GM18858 (cell line): Measurements from ENCODE around the gene CPNE4.
A peak's percentile ranks its signal among the peaks of the same experiment; 100 is the strongest.

Experiments used
- ATAC-seq: cut with Tn5 transposase; IDR thresholded peaks from one replicate; pipeline ENCODE4 v1.9.1; 2021; ENCODE audit not compliant: unreplicated experiment

The CPNE4 gene

GRCh38 chr3:131883711-131884407 is 151.0 kb downstream of the CPNE4 start:
- no peak for ATAC-seq

- no peak for ATAC-seq
Measured at GRCh38 chr3:131883086-131883485, 151.7 kb downstream of the CPNE4 start.

- ATAC-seq: no peak
Measured at GRCh38 chr3:131881777-131882176, 153.0 kb downstream of the CPNE4 start.

- no peak for ATAC-seq
Measured at GRCh38 chr3:131880948-131881347, 153.9 kb downstream of the CPNE4 start.

- no peak for ATAC-seq
Measured at GRCh38 chr3:131868203-131868602, 166.6 kb downstream of the CPNE4 start.

- no peak for ATAC-seq
Measured at GRCh38 chr3:131856171-131856570, 178.6 kb downstream of the CPNE4 start.

GRCh38 chr3:131850223-131850622 is 184.6 kb downstream of the CPNE4 start:
- no peak for ATAC-seq

GRCh38 chr3:131849616-131850015 is 185.2 kb downstream of the CPNE4 start:
- ATAC-seq: no peak

- ATAC-seq: no peak
Measured at GRCh38 chr3:131847966-131848510, 186.8 kb downstream of the CPNE4 start.

GRCh38 chr3:131846296-131846924 is 188.4 kb downstream of the CPNE4 start:
- no peak for ATAC-seq

- ATAC-seq: no peak
Measured at GRCh38 chr3:131843174-131843573, 191.6 kb downstream of the CPNE4 start.

- no peak for ATAC-seq
Measured at GRCh38 chr3:131840156-131840797, 194.5 kb downstream of the CPNE4 start.

- no peak for ATAC-seq
Measured at GRCh38 chr3:131835906-131836305, 198.9 kb downstream of the CPNE4 start.

- no peak for ATAC-seq
Measured at GRCh38 chr3:131831608-131832007, 203.2 kb downstream of the CPNE4 start.

GRCh38 chr3:131821191-131821762 is 213.5 kb downstream of the CPNE4 start:
- no peak for ATAC-seq

GRCh38 chr3:131819381-131820055 is 215.3 kb downstream of the CPNE4 start:
- no peak for ATAC-seq

- no peak for ATAC-seq
Measured at GRCh38 chr3:131812433-131812832, 222.4 kb downstream of the CPNE4 start.

GRCh38 chr3:131811481-131811880 is 223.3 kb downstream of the CPNE4 start:
- no peak for ATAC-seq

GRCh38 chr3:131807822-131808221 is 227.0 kb downstream of the CPNE4 start:
- peak; percentile 74 for ATAC-seq

- no peak for ATAC-seq
Measured at GRCh38 chr3:131806736-131807135, 228.1 kb downstream of the CPNE4 start.

GRCh38 chr3:131804565-131805133 is 230.2 kb downstream of the CPNE4 start:
- no peak for ATAC-seq
